ENCODE data around the gene DCAF5.
"Not testable (repeated sequence)": the region's sequence is repeated elsewhere in the genome, so short reads cannot be mapped to it uniquely, and the experiment has no call there.

DCAF5 gene

GRCh38 chr14:69077841-69078240, 75.1 kb downstream of the DCAF5 start:
- peaks cover 36% of the 10 kb centered on the region for H3K36me3 ChIP-seq (ENCODE audit: low read depth)
- H3K27me3 ChIP-seq (ENCODE audit: insufficient read depth, poor library complexity, severe bottlenecking), result no peaks in the 10 kb centered on the region
- H3K4me3 ChIP-seq (ENCODE audit: severe bottlenecking), result no peak overlapping the region
- H3K27ac ChIP-seq (ENCODE audit: poor library complexity, severe bottlenecking), result peak overlapping the region; percentile 98
- no peaks in the 10 kb centered on the region for H3K9me3 ChIP-seq (ENCODE audit: severe bottlenecking)
- H3K4me1 ChIP-seq (ENCODE audit: insufficient read depth, poor library complexity, severe bottlenecking), result peaks cover 38% of the 10 kb centered on the region
- TF ChIP-seq, protein P1, sequence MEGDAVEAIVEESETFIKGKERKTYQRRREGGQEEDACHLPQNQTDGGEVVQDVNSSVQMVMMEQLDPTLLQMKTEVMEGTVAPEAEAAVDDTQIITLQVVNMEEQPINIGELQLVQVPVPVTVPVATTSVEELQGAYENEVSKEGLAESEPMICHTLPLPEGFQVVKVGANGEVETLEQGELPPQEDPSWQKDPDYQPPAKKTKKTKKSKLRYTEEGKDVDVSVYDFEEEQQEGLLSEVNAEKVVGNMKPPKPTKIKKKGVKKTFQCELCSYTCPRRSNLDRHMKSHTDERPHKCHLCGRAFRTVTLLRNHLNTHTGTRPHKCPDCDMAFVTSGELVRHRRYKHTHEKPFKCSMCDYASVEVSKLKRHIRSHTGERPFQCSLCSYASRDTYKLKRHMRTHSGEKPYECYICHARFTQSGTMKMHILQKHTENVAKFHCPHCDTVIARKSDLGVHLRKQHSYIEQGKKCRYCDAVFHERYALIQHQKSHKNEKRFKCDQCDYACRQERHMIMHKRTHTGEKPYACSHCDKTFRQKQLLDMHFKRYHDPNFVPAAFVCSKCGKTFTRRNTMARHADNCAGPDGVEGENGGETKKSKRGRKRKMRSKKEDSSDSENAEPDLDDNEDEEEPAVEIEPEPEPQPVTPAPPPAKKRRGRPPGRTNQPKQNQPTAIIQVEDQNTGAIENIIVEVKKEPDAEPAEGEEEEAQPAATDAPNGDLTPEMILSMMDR (IDR thresholded peaks at IDR 0.05; ENCODE audit: poor library complexity, severe bottlenecking), result no peak
- ATAC-seq (ENCODE audit: low read depth) (peak; percentile 72), DNase-seq (ENCODE audit: low spot score) (no peak)

GRCh38 chr14:69077185-69077584, 75.7 kb downstream of the DCAF5 start:
- peak overlapping the region; percentile 98 for H3K27ac ChIP-seq (ENCODE audit: poor library complexity, severe bottlenecking)
- not testable (repeated sequence) for H3K27me3 ChIP-seq (ENCODE audit: insufficient read depth, poor library complexity, severe bottlenecking); ATAC-seq (ENCODE audit: low read depth); H3K4me3 ChIP-seq (ENCODE audit: severe bottlenecking); DNase-seq (ENCODE audit: low spot score); H3K9me3 ChIP-seq (ENCODE audit: severe bottlenecking)
- H3K36me3 ChIP-seq (ENCODE audit: low read depth), result peaks cover 36% of the 10 kb centered on the region
- peaks cover 38% of the 10 kb centered on the region for H3K4me1 ChIP-seq (ENCODE audit: insufficient read depth, poor library complexity, severe bottlenecking)

GRCh38 chr14:69076341-69076740, 76.6 kb downstream of the DCAF5 start:
- no peak for ATAC-seq (ENCODE audit: low read depth)

GRCh38 chr14:69073915-69074314, 79.0 kb downstream of the DCAF5 start:
- peaks cover 53% of the 10 kb centered on the region for H3K36me3 ChIP-seq (ENCODE audit: low read depth)
- no peak for DNase-seq (ENCODE audit: low spot score)
- no peak for ATAC-seq (ENCODE audit: low read depth)

More at GRCh38 chr14:69076341-69076740, 76.6 kb downstream of the DCAF5 start:
- Histone ChIP-seq H3K27ac (ENCODE audit: poor library complexity, severe bottlenecking) (peak overlapping the region; percentile 98), H3K9me3 (ENCODE audit: severe bottlenecking) (no peaks in the 10 kb centered on the region), H3K36me3 (ENCODE audit: low read depth) (peaks cover 42% of the 10 kb centered on the region), H3K4me3 (ENCODE audit: severe bottlenecking) (no peak overlapping the region), H3K27me3 (ENCODE audit: insufficient read depth, poor library complexity, severe bottlenecking) (no peaks in the 10 kb centered on the region), H3K4me1 (ENCODE audit: insufficient read depth, poor library complexity, severe bottlenecking) (peaks cover 38% of the 10 kb centered on the region)
- TF ChIP-seq, protein P1 (IDR thresholded peaks at IDR 0.05; ENCODE audit: poor library complexity, severe bottlenecking), result no peak
- DNase-seq (ENCODE audit: low spot score), result no peak

GRCh38 chr14:69073429-69073828, 79.5 kb downstream of the DCAF5 start:
- H3K4me3 ChIP-seq (ENCODE audit: severe bottlenecking), result no peak overlapping the region
- ATAC-seq (ENCODE audit: low read depth) (no peak), DNase-seq (ENCODE audit: low spot score) (no peak)
- H3K36me3 ChIP-seq (ENCODE audit: low read depth), result peaks cover 57% of the 10 kb centered on the region
- no peaks in the 10 kb centered on the region for H3K27me3 ChIP-seq (ENCODE audit: insufficient read depth, poor library complexity, severe bottlenecking)
- H3K4me1 ChIP-seq (ENCODE audit: insufficient read depth, poor library complexity, severe bottlenecking), result peaks cover 12% of the 10 kb centered on the region
- H3K27ac ChIP-seq (ENCODE audit: poor library complexity, severe bottlenecking), result no peak overlapping the region
- no peaks in the 10 kb centered on the region for H3K9me3 ChIP-seq (ENCODE audit: severe bottlenecking)
- TF ChIP-seq, protein P1 (IDR thresholded peaks at IDR 0.05; ENCODE audit: poor library complexity, severe bottlenecking), result no peak

More at GRCh38 chr14:69073915-69074314, 79.0 kb downstream of the DCAF5 start:
- H3K27ac ChIP-seq (ENCODE audit: poor library complexity, severe bottlenecking), result no peak overlapping the region
- no peaks in the 10 kb centered on the region for H3K27me3 ChIP-seq (ENCODE audit: insufficient read depth, poor library complexity, severe bottlenecking)
- peaks cover 16% of the 10 kb centered on the region for H3K4me1 ChIP-seq (ENCODE audit: insufficient read depth, poor library complexity, severe bottlenecking)
- TF ChIP-seq, protein P1 (IDR thresholded peaks at IDR 0.05; ENCODE audit: poor library complexity, severe bottlenecking), result no peak
- H3K9me3 ChIP-seq (ENCODE audit: severe bottlenecking), result no peaks in the 10 kb centered on the region
- no peak overlapping the region for H3K4me3 ChIP-seq (ENCODE audit: severe bottlenecking)
